HTR-8/SVneo (cell line): ENCODE measurements around the gene ATXN1.
A peak's percentile ranks its signal among the peaks of the same experiment; 100 is the strongest.
"Not testable (repeated sequence)": the region's sequence is repeated elsewhere in the genome, so short reads cannot be mapped to it uniquely, and the experiment has no call there.

Experiments
- DNase-seq: peaks from one replicate; pipeline ENCODE4 v3.0.0; 2011; ENCODE audit warnings: low spot score, mixed read lengths; ENCODE audit not compliant: insufficient read length
- FAIRE-seq: peaks from 2 replicates; lab custom pipeline; 2011; peaks lifted over from hg19 to GRCh38; lab: Jason Lieb, UNC

The ATXN1 gene

DNA sequence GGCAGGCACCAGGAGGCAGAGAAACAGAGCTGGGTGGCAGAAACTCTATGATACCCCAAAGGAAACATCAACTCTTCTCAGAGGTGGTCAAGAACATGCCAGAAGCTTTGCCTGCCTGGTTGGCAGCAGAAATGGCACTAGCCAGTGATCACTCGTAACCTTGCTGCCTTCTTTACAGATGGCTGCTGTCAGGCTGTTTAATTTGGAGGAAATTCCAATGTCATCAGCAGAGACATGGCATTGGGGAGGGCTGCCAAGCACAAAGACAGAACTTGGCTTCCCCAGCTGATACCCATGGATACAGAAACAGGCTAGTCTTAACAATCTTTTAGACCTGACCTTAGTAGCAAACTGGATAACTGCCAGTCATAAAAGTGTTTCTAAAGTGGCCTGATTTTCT is 369.2 kb downstream of the ATXN1 start:
- DNase-seq (no peak), FAIRE-seq (peak; percentile 4)

DNA sequence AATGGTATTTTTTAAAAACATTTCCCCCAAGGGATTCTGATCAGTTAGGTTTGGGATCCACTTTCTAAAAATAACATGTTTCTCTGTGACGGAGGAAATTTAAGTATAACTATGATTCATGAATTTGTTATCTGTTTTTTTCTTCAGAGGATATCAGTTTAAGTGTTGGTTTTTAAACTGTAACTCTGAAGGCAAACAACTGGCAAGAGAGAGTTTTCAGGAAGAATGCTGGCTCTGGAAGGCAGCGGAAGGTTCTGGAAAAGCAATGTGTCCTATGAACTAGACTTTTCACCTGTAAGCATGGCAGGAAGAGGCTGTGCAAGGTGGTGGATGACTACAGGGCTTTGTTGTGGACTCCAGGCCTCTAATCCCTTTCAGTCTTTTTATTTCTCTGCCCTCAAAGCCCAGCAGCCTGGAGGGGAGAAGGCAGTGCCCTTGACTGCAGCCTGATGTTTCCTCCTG is 369.8 kb downstream of the ATXN1 start:
- DNase-seq, result no peak
- no peak for FAIRE-seq

DNA sequence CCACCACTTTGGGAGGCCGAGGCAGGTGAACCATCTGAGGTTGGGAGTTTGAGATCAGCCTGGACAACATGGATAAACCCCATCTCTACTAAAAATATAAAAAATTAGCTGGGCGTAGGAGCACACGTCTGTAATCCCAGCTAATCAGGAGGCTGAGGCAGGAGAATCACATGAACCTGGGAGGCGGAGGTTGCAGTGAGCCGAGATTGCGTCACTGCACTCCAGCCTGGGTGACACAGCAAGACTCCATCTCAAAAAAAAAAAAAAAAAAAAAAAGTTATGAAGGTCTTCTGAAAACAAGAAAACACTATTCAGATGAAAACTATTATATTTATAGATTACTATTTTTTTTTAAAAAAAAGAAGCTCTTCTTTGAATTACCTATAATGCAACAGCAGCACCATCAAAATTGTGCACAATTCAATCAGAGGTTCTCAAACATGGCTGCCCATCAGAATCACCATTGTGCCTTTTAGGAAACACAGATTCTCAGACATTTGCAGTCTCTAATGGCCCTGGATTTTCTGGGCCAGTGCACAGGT is 370.3 kb downstream of the ATXN1 start:
- not testable (repeated sequence) for DNase-seq, FAIRE-seq

DNA sequence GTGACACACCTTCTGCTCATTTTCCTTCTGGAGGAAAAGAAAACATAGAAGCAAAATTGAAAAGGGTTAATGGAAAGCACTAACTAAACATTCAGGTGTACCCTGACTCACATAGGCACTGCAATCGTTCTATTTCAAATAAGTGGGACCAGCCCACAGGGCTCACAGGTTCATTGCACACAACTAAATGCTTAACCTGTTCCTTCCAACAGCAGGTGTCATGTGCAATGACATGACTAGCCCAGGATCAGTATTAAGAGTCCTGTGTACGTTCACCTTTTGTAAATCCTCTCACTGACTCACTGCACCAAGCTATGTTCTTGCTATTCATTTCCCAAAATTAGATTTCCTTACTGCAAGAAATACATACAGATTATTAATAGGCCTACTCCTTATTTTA is 371.6 kb downstream of the ATXN1 start:
- FAIRE-seq, result no peak
- DNase-seq, result no peak

DNA sequence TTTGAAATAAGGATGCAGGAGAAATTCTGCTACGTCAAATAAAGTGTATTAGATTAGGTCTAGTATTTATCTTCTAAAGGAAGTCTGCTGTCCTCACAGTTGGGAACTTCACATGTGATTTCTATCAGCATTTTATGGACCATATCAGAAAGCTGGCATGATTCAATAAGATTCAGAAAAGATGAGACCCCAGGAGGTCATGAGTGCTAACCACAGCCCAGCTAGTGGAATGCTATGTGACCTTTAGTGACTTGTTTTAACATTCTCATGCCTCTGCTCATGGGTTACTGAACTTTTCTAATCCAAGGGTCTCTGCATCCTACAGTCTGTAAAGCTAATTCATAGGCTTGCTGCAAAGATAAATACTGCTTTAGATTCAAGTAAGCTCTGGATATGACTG is 372.8 kb downstream of the ATXN1 start:
- FAIRE-seq, result no peak
- peak; percentile 31 for DNase-seq

DNA sequence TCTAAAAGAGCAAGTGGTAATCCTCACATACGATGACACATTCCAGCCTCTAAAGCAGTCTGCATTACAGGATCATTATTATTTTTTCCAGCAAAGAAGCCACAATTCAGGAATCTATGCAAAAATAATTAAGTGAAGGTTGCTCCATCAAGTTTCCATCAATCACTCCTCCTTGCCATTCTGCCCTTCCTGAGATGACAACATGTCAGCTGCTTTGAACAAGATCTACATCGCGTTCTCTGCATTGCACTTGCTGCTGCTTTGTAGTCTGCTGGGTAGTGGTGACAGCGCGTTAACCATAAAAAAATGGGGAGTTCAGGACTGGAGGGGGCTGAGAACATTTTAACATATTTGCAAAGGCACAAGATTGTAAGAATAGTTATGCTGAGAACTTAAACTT is 375.2 kb downstream of the ATXN1 start:
- DNase-seq, result no peak
- no peak for FAIRE-seq

DNA sequence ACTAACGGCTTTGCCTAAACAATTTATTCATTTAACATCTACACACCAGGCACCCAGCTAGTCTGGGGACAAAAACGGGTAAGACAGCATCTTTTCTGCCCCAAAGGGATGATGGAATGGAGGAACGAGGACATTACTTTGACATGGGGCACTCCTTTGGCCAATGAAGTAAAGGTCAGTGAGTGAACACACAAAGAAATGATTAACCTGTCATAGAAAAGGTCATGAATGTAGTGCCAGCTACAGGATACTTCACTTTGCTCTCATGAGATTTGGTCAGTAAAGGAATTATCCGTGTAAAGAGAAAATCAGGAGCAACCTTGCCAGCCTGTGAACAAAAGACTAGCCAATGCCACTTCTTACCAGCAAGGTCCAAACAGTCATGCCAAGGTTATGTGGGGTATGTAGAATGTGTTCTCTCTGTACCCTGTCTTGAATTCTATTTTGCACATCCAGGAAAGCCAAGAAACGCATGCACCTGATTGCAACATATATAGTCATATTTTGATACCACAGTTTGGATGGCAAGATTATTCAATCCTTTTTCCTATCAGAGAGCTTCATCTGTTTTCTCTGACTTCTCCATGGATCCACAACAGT is 377.6 kb downstream of the ATXN1 start:
- FAIRE-seq (no peak), DNase-seq (no peak)

DNA sequence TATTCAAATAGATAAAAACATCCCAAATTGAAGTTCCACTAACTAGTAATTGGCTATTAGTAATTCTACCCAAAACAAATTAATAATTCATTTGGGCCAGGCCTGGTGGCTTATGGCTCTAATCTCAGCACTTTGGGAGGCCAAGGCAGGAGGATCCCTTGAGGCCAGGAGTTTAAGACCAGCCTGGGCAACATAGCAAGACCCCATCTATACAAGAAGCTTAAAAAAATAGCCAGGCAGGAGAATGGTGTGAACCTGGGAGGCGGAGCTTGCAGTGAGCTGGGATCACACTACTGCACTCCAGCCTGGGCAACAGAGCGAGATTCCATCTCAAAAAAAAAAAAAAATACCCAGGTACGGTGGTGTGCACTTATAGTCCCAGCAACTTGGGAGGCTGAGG is 379.3 kb downstream of the ATXN1 start:
- not testable (repeated sequence) for FAIRE-seq, DNase-seq

DNA sequence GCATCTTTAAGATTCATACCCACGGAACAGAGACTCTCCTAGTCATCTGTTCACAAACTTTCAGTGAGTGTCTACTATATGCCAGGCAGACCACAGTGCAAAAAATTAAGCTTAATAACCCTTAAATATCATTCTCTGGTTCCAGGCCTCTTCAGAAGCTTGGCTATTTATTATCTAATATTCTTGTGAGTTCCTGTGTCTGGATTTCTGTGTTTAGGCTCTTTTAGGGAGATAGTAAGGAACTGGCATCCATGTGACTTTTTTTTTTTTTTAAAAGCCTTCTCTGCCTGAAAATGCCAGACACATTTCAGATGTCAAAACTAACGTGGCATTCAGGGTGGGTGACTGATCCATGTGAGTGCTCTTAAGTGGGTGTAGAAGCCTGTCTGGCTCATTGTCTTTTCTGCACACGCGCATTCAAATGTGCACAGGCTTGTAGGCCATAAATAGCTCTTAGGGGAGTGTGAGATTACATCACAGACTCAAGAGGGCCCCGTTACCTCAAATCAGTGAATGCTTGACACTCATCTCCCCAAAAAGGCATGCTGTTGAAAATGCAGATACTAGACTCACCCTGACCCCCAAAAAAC is 380.9 kb downstream of the ATXN1 start:
- no peak for DNase-seq
- no peak for FAIRE-seq

DNA sequence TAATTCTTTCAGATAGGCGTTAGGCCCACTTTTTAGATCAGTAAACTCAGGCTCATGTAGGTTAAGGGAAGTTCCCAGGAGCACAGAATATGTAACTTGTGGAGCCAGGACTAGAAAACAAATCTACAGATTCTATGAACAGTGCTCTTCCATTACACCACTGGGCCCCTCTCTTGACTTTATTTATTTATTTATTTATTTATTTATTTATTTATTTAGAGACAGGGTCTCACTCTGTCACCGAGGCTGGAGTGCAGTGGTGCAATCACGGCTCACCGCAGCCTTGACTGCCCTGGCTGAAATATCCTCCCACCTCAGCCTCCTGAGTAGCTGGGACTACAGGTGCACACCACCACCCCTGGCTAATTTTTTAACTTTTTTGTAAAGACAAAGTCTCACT is 382.9 kb downstream of the ATXN1 start:
- not testable (repeated sequence) for DNase-seq, FAIRE-seq

DNA sequence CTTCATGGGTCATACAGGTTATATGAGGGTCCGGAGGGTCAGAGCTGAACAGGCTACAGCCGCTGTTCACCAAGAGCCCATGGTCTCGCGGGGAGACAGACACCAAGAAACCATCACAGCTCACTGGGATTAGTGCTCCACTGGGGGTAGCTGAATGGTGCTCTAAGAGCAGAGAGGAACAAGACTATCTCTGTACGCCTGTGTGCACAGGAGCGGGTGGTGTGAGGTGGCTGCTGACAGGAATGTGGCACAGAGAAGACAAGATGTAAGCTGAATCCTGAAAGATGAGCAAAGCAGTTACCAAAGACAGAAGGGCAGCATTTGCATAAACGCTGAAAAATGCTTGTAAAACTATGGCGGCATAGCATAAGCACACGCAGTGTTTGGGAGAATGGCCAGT is 383.8 kb downstream of the ATXN1 start:
- DNase-seq (no peak), FAIRE-seq (no peak)

DNA sequence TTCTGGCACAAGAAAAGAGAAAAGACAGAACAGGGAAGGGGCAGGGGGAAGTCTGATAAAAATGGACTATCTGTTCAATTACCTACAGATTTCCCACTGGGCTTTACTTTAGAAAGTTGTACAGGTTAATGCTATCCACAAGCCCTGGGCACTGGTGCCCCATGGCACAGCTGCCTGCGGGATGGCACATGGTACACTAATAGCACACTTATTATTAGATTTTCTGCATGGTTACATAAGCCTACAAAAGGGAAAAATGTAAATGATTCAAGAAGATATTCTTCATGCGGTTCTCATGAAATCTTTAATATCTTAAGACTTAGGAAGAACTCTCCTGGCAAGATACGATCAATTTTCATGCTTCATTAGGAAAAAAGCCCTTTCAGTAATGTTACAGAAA is 385.4 kb downstream of the ATXN1 start:
- FAIRE-seq (no peak), DNase-seq (no peak)

DNA sequence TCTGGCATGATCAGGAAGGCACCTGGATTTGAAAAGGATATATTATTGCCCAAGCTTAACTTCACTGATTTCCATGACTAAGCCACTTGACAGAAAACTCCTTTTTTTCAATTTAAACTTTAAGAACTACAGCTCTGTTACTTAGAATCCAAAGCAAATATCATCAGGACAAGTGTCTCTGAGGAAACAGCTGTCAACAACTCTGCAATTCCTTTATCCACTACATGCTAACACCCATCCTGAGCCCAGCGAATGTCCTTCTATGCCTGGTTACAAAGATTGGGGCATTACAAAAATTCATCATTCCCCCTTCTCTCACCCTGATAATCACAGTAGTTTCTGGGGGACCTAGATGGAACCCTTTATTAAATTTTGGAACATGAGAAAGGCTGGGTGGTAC is 386.1 kb downstream of the ATXN1 start:
- DNase-seq (no peak), FAIRE-seq (no peak)

DNA sequence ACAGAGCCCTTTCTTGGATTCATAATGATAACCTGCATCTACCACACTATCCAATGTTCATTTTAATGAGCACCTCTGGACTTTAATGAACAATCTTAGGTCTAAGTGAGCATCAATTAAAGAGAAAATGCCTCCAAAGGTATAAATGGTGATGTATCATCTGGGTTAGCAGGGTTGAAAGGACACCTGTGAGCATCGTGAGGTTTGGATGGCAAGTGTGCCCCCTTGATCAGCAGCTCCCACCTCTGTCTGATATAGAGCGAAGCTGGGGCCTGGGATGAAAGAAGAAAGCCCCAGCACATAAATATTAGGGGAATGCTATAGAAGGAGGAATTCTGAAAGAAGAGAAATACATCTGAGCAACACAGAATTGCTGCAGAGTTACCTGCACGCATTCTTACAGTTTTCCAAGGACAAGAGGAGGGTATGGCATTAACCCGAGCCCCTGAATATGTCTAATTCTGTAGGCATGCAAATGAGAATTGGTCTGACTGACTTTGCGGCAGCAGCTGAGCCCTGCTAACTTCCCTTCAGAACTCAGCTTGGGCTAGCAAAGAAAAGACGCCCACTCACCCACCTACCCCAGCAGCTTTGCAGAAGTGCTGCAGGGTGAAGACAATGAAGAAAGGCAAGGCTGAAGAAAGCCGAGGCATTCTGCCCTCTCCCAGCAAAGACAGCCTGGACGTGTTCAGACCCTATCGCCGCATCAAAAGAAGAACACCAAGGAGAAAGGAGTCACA is 386.6 kb downstream of the ATXN1 start:
- DNase-seq (no peak), FAIRE-seq (no peak)

DNA sequence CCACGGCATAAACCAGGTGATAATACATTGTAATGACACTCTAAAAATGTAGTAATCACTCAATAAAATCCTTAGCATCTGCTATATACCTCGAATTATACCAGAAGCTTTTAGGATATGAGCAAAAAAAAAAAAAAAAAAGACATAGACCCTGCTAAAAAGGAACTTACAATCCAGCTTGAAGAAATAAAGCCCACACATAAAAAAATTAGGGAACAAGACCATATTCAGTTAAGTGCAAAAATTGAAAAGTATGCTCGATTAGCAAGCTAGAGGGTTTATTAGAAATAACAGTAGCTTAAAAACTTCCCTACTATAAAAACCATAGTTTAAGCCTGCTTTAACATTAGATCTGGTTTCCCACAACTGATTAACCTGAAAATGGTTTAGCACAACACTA is 387.2 kb downstream of the ATXN1 start:
- DNase-seq (no peak), FAIRE-seq (no peak)

DNA sequence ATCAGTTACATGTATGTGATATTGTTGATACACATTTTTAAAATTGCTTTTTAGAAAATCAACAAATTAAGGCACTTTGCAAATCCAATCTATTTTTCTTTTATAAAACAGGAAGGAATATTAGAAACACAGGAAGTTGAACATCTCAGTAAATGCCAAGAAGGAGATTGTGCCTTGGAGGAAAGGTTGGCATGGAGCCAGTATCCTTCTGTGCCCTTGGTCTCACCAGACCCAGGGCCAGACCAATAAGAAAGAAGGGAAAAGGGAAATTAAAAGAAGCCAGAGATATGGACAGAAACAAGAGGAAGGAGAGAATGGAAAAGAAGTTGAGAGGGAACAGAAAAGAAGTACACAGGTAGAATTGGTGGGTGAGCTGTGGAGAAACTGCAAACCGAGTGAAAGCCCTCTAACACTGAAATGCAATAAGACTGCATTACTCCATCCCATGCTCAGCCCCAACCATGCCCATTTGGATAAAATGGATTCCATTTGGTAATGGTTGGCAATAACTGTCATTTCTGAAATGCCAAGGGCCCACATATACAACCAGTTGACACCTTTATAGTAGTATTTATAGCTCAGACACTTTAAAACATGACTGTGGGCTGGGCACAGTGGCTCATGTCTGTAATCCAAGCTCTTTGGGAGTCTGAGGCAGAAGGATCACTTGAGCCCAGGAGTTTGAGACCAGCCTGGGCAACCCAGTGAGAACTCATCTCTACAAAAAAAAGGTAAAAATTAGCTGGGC is 389.1 kb downstream of the ATXN1 start:
- DNase-seq, result no peak
- FAIRE-seq, result no peak

DNA sequence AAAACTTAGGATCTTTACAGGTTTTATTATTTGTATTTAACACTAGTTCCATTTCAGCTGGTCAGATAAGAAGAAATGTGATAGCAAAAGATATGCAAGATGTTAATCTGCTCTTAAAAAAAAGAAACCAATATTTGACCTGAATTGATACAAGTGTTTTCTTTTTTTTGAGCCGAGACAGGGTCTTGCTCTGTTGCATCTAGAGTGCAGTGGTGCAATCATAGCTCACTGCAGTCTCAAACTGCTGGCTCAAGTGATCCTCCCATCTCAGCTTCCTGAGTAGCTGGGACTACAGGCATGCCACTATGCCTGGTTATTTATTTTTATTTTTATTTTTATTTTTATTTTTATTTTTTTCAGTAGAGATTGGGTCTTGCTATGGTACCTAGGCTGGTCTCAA is 389.9 kb downstream of the ATXN1 start:
- DNase-seq (no peak), FAIRE-seq (no peak)

DNA sequence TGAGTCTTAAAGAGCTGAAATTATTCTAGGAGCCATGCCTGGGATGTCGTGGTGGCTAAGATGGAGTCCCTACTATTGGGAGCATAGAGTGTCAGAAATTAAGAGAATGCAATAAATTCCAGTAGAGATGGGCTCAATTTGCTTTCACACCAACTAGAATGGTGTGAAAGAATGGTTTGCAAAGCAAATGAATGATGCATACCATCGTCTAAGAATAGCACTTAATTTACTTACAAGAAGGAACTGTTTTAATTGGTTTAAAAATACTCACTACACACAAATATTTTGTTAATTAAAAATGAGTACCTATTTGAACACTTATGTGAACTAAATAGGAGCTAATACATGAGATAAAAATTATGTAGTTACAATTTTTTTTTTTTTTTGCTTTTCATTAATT is 390.3 kb downstream of the ATXN1 start:
- no peak for FAIRE-seq

DNA sequence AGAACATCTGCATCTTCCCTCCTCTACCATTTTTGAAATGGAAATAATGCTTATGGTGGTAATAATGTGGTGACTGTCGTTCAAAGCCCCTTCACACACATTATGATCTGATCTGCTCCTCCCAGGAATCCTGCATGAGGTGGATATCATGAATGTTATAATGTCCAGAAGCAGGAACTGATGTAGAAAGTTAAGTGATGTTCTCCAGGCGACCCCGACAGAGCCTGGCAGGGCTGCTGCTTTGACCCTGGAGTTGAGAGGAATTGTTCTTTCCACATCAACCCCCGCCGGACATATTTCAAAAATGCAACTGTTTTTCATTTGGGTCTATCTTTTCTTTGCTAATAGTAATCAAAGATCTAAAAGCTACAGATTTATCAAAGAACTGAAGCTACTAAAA is 391.3 kb downstream of the ATXN1 start:
- no peak for FAIRE-seq
- DNase-seq, result no peak

More for the DNA sequence above, 390.3 kb downstream of the ATXN1 start:
- DNase-seq, result no peak

DNA sequence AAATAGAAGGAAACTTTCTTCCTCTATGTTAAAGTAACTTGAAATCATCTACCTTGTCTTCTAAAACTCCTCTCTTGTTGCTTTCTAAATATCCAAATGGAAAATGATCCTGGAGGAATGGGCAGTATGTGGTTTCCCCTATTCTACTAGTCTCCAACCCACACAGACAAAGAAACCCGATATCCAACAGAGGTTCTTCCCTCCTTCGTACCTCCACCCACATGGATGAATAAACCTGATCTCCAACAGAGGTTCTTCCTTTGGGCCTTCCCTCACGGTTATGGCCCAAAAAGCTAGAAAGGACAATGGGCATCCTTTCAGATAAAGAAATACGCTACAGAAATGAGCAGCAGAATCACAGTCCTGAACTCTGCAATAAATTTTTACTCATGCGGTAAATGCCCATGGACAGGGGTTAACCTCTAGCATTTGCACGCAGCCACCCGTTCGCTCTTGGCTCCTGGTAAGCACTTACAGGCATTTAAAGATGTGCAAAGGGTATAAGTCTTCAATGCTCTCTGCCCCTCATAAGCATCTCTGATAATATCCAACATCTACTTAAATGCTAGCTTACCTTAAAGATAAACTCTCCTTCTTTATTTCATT is 392.0 kb downstream of the ATXN1 start:
- FAIRE-seq, result no peak

More for the DNA sequence above, 392.0 kb downstream of the ATXN1 start:
- no peak for DNase-seq
